GM18907 (cell line): ENCODE data around the gene SCUBE2.
"Not testable (repeated sequence)": the region's sequence is repeated elsewhere in the genome, so short reads cannot be mapped to it uniquely, and the experiment has no call there.

Experiments used
- ATAC-seq: cut with Tn5 transposase; IDR thresholded peaks from one replicate; pipeline ENCODE4 v1.9.1; 2021; ENCODE audit warnings: mild to moderate bottlenecking, moderate library complexity; ENCODE audit not compliant: unreplicated experiment

The SCUBE2 gene

GRCh38 chr11:9109858-9110731, 18.7 kb upstream of the SCUBE2 start:
- no peak for ATAC-seq

- no peak for ATAC-seq
Measured at GRCh38 chr11:9104580-9104979, 13.2 kb upstream of the SCUBE2 start.

- ATAC-seq = no peak
Measured at GRCh38 chr11:9103542-9104276, 12.3 kb upstream of the SCUBE2 start.

- ATAC-seq = no peak
Measured at GRCh38 chr11:9099617-9100016, 8.2 kb upstream of the SCUBE2 start.

GRCh38 chr11:9098455-9098854, 7.1 kb upstream of the SCUBE2 start:
- not testable (repeated sequence) for ATAC-seq

- ATAC-seq = not testable (repeated sequence)
Measured at GRCh38 chr11:9097186-9097943, 6.0 kb upstream of the SCUBE2 start.

- ATAC-seq = no peak
Measured at GRCh38 chr11:9096427-9096826, 5.0 kb upstream of the SCUBE2 start.

GRCh38 chr11:9095421-9095820, 4.0 kb upstream of the SCUBE2 start:
- ATAC-seq = no peak

- ATAC-seq = no peak
Measured at GRCh38 chr11:9094420-9094819, 3.0 kb upstream of the SCUBE2 start.

GRCh38 chr11:9092853-9093778, 1.7 kb upstream of the SCUBE2 start:
- ATAC-seq = no peak

GRCh38 chr11:9092072-9092471, 673 bp upstream of the SCUBE2 start:
- no peak for ATAC-seq

- no peak for ATAC-seq
Measured at GRCh38 chr11:9090488-9091043, 833 bp downstream of the SCUBE2 start.

- no peak for ATAC-seq
Measured at GRCh38 chr11:9089636-9090035, 1.8 kb downstream of the SCUBE2 start.

- no peak for ATAC-seq
Measured at GRCh38 chr11:9089061-9089460, 2.3 kb downstream of the SCUBE2 start.

- ATAC-seq = no peak
Measured at GRCh38 chr11:9082575-9082974, 8.8 kb downstream of the SCUBE2 start.

GRCh38 chr11:9081153-9081552, 10.2 kb downstream of the SCUBE2 start:
- no peak for ATAC-seq

GRCh38 chr11:9078113-9079086, 13.0 kb downstream of the SCUBE2 start:
- ATAC-seq = no peak

- ATAC-seq = no peak
Measured at GRCh38 chr11:9077164-9077563, 14.2 kb downstream of the SCUBE2 start.

GRCh38 chr11:9076661-9077060, 14.7 kb downstream of the SCUBE2 start:
- ATAC-seq = no peak
